ENCODE results near the gene NMUR1. TPM values are rescaled to one million over a fixed set of nuclear protein-coding genes. Genes with fewer than 3 reads are reported as not detected.
A peak's percentile ranks its signal among the peaks of the same experiment; 100 is the strongest.

The NMUR1 gene
- total and polyA plus RNA-seq, 9 donors, result 0.10 to 0.56 (median 0.31) TPM; not detected in 4

DNA sequence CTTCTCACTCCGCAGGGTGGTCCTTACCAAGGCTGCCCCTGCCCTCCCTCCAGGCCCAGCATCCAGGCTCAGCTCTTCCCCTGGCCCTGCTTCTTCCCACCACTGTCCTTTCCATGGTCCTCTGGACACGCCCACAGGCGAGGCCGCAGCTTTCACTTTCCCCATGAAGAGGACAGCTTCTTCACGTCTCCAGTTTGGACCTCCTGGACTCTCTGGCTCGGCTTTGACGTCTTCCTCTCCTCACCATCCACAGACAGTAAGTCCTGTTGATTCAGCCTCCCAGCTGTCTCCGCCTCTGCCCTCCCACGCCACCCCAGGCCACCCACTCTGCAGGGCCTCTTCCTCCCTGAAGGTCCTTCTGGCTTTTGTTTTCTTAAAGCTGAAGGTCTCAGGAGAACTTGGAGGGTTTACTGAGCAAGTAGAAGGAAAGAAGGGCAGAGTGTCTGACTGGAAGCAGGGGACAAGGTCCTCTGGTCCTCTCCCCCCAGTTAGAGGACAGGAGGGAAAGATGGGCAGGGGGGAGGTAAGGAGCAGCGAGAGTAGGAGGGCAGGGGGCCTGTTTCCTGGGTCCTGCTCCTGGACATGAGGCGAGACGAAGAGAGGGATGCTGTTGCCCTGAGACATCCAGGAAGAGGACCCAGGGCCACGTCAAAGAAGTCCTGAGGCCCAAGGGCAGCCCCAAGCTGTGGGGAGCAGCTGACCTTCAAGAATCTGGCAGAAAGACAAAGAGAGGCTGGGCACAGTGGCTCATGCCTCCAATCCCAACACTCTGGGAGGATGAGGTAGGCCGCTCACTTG, 24.7 kb upstream of the NMUR1 start:
- DNase-seq, result peak; percentile 68 to 84 (median 82)
- Histone ChIP-seq H3K27ac (peak overlapping the region; percentile 52 to 76), H3K4me1 (ENCODE audit: insufficient read depth) (peaks cover 18% of the 10 kb centered on the region), H3K27me3 (no peaks in the 10 kb centered on the region), H3K9me3 (no peaks in the 10 kb centered on the region), H3K4me3 (peak overlapping the region; percentile 24), H3K36me3 (no peaks in the 10 kb centered on the region)
- 24 to 32% (median 25%) methylated on average over 14 of the region's 14 CpGs for WGBS, 3 donors
- intact Hi-C loops (cut with DNase I), result loop anchor here in 3 of 4 donors (5.0 to 10.0 kb wide), 2 partner anchors 33 to 70 kb away; no protein-coding TSS in a partner anchor
- TF ChIP-seq POLR2A (IDR thresholded peaks at IDR 0.05), result no peak
- TF ChIP-seq CTCF (IDR thresholded peaks at IDR 0.05), result no peak
- no peak for TF ChIP-seq EP300 (IDR thresholded peaks at IDR 0.05)

- intact Hi-C loops (cut with DNase I), result loop anchor here in 2 of 4 donors (10.0 kb wide), 1 partner anchor 70 kb away; no protein-coding TSS in a partner anchor
- DNase-seq, result no peak
- TF ChIP-seq CTCF (IDR thresholded peaks at IDR 0.05) (no peak), EP300 (IDR thresholded peaks at IDR 0.05) (no peak), POLR2A (IDR thresholded peaks at IDR 0.05) (no peak)
- no peaks in the 10 kb centered on the region for H3K9me3 ChIP-seq
- peak overlapping the region; percentile 24 for H3K4me3 ChIP-seq
- H3K27me3 ChIP-seq, result no peaks in the 10 kb centered on the region
- no peaks in the 10 kb centered on the region for H3K36me3 ChIP-seq
- H3K4me1 ChIP-seq (ENCODE audit: insufficient read depth), result peaks cover 18% of the 10 kb centered on the region
- peak overlapping the region; percentile 52 to 76 for H3K27ac ChIP-seq
- 23 to 34% (median 30%) methylated on average over 8 of the region's 8 CpGs for WGBS, 3 donors
These were observed 24.1 kb upstream of the NMUR1 start for GRCh38 chr2:231554327-231554726.

DNA sequence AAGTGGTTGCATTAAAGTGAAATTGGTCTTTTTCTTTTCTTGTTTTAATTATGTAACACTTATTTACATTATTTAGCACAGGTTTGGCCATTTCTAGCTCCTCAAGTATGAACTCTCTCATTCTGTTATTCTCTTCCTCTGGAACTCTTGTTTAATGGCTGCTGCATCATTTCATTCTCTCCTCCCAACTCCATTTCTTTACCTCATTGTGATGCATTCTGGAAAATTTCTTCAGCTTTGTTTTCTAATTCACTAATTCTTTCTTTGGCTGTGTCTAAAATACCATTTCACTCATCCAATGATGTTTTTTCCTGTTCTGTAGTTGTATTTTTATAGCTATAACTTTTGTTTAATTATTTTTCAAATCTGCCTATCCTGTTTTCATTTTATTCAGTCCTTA, 22.5 kb upstream of the NMUR1 start:
- H3K27ac ChIP-seq, result no peak overlapping the region
- no peak overlapping the region for H3K4me3 ChIP-seq
- H3K36me3 ChIP-seq, result no peaks in the 10 kb centered on the region
- DNase-seq, result no peak
- intact Hi-C loops (cut with DNase I), result loop anchor here in 2 of 4 donors (10.0 kb wide), 1 partner anchor 68 kb away; no protein-coding TSS in a partner anchor
- TF ChIP-seq POLR2A (IDR thresholded peaks at IDR 0.05) (no peak), EP300 (IDR thresholded peaks at IDR 0.05) (no peak), CTCF (IDR thresholded peaks at IDR 0.05) (no peak)
- no peaks in the 10 kb centered on the region for H3K9me3 ChIP-seq
- no peaks in the 10 kb centered on the region for H3K27me3 ChIP-seq
- peaks cover 18% of the 10 kb centered on the region for H3K4me1 ChIP-seq (ENCODE audit: insufficient read depth)

DNA sequence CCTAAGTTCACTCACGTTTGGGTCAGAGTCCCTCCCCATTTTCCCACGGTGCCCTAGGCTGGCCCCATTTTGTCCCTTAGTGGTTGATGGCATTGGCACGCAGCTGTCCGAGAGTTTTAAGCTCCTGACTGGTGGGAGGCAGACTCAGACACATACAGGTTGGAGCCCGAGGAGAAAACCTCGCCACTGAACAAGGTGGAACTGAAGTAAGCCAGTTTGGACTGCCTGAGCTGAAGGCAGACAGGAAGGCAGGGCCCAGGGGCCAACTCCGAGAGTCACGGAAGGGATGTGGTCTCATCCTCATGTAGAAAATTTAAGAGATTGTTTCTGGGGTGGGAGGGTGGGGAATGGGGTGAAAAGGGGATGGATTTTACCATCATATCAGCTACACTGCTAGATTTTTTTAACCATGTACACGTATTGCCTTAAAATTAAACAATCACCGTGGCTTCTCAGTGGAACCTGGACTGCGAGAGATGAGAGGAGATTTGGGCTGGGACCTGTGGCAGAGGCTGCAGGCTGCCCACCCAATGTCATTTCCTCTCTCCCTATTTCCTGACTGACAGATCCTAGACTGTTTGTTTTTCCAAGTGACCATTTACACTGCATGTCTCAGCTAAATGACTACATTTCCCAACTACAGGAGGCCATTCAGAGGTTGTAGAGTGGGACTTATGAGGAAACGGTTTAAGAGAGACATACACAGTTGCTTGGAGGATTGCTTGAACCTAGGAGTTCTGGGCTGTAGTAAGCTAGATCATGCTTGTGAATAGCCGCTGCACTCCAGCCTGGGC, 19.4 kb upstream of the NMUR1 start:
- Histone ChIP-seq H3K9me3 (no peaks in the 10 kb centered on the region), H3K4me1 (ENCODE audit: insufficient read depth) (peaks cover 8% of the 10 kb centered on the region), H3K27ac (no peak overlapping the region), H3K27me3 (no peaks in the 10 kb centered on the region), H3K36me3 (no peaks in the 10 kb centered on the region), H3K4me3 (no peak overlapping the region)
- TF ChIP-seq CTCF (IDR thresholded peaks at IDR 0.05) (no peak), POLR2A (IDR thresholded peaks at IDR 0.05) (no peak), EP300 (IDR thresholded peaks at IDR 0.05) (no peak)
- WGBS, 3 donors, result 89 to 92% (median 90%) methylated on average over 13 of the region's 13 CpGs
- intact Hi-C loops (cut with DNase I), result loop anchor here in 2 of 4 donors (10.0 kb wide), 1 partner anchor 65 kb away; no protein-coding TSS in a partner anchor
- no peak for DNase-seq
